Measurements from ENCODE around the gene CDK18.

DNA sequence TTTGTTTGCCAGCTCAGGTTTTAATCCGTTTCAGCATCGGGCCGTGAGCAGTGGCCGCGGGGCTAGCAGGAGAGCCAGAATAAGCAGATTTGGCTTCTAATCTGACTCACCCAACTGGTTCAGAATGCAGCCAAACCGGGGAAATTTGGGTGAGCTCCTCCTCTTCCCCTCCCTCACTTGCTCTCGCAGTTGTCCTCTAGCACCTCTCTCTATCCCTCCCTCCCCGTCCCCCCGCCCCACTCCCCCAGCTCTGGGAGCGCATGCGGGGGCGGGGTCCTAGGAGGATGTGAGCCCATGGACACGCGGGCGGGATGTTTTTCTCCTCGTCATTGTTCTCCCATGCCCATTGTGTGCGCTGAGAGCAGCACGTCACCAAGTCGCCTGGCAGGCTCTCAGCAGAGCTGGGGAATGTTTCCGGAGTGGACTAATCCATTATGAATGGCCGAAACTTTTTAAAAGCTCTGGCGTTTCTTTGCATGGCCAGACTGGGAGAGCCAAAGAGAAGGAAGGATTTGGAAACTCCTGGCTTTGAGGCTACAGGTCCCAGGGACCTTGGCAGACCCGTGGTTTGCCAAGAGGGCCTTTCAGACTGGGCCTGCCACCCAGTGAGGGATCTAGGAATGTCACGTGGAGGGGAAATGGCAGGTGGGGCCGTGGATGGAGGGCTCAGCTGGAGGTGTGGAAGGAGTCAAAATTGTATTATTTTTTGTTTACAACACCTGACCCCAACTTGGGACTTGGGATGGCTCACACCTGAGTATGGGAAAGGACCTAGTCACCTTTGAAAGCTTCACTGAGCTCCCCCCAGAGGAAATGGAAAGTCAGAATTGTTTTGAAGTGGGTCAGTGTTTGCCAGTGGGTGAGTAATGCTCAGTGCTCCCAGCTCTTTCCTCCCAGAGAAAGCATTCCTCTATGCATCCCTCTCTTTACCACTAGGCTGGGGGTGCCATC is 39.2 kb downstream of the CDK18 start:
- TF ChIP-seq, protein P1, sequence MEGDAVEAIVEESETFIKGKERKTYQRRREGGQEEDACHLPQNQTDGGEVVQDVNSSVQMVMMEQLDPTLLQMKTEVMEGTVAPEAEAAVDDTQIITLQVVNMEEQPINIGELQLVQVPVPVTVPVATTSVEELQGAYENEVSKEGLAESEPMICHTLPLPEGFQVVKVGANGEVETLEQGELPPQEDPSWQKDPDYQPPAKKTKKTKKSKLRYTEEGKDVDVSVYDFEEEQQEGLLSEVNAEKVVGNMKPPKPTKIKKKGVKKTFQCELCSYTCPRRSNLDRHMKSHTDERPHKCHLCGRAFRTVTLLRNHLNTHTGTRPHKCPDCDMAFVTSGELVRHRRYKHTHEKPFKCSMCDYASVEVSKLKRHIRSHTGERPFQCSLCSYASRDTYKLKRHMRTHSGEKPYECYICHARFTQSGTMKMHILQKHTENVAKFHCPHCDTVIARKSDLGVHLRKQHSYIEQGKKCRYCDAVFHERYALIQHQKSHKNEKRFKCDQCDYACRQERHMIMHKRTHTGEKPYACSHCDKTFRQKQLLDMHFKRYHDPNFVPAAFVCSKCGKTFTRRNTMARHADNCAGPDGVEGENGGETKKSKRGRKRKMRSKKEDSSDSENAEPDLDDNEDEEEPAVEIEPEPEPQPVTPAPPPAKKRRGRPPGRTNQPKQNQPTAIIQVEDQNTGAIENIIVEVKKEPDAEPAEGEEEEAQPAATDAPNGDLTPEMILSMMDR (IDR thresholded peaks at IDR 0.05): no peak
- TF ChIP-seq POLR2A (IDR thresholded peaks at IDR 0.05): no peak
